MCF 10A (cell line): ENCODE measurements around the gene LMF1. TPM values are rescaled to one million over a fixed set of nuclear protein-coding genes. Genes with fewer than 3 reads are reported as not detected.

Experiments
- BruUV-seq: library from RNA; stranded (reverse); fragments of 400-500 nt; replicated peaks from 2 replicates; lab custom pipeline; 2021; lab: Mats Ljungman, UMichigan
- CTCF ChIA-PET: fragments of 300-600 bp; sonication (Branson Sonifier 250); formaldehyde crosslinking; extraction: SDS; loops from one replicate; lab custom pipeline; 2021; ENCODE audit warnings: antibody characterized with exemption, inconsistent platforms; lab: Yijun Ruan, JAX
- POLR2A ChIA-PET: fragments of 300-600, 350-650 bp; sonication (Branson Sonifier 250); formaldehyde crosslinking; extraction: SDS; loops from one replicate; lab custom pipeline; 2020; ENCODE audit warnings: antibody characterized with exemption, inconsistent platforms; lab: Yijun Ruan, JAX
- DNase-seq: peaks from one replicate; pipeline ENCODE4 v3.0.0-alpha.2; 2018; ENCODE audit not compliant: unreplicated experiment
- H3K27ac Mint-ChIP-seq: one replicate; pipeline ENCODE4 v1.8.0; 2022; ENCODE audit warnings: mild to moderate bottlenecking, low read depth, mixed read lengths; ENCODE audit not compliant: unreplicated experiment
- H3K27me3 Mint-ChIP-seq: one replicate; pipeline ENCODE4 v1.8.0; 2022; ENCODE audit warnings: mixed read lengths; ENCODE audit not compliant: insufficient read depth, unreplicated experiment
- H3K36me3 Mint-ChIP-seq: one replicate; pipeline ENCODE4 v1.8.0; 2022; ENCODE audit warnings: mild to moderate bottlenecking, moderate library complexity, mixed read lengths; ENCODE audit not compliant: insufficient read depth, unreplicated experiment
- H3K4me1 Mint-ChIP-seq: one replicate; pipeline ENCODE4 v1.8.0; 2022; ENCODE audit warnings: mixed read lengths; ENCODE audit not compliant: insufficient read depth, unreplicated experiment
- H3K4me3 Mint-ChIP-seq: one replicate; pipeline ENCODE4 v1.8.0; 2022; ENCODE audit warnings: mild to moderate bottlenecking, moderate library complexity, mixed read lengths; ENCODE audit not compliant: unreplicated experiment
- H3K9me3 Mint-ChIP-seq: one replicate; pipeline ENCODE4 v1.8.0; 2022; ENCODE audit warnings: mixed read lengths; ENCODE audit not compliant: unreplicated experiment
- CTCF ChIP-seq: fragments of 200-600 bp; IDR thresholded peaks from one replicate; pipeline ENCODE4 v1.8.0; 2022; ENCODE audit warnings: antibody characterized with exemption, mild to moderate bottlenecking; ENCODE audit not compliant: unreplicated experiment
- intact Hi-C: fragments of 100-400 bp; cut with micrococcal nuclease; formaldehyde crosslinking; loops from 2 replicates; pipeline ENCODE4 v1.14.1; 2022
- total RNA-seq: library from RNA; stranded (reverse); gene quantifications from 2 replicates; pipeline ENCODE4 v1.2.3, GENCODE V29; 2022

Gene LMF1
- total RNA-seq, 1 experiment from 2014 or later, result 9.9 TPM

GRCh38 chr16:1001096-1001495, 30.3 kb upstream of the LMF1 start:
- Mint-ChIP-seq H3K9me3 (no peaks in the 10 kb centered on the region), H3K36me3 (no peaks in the 10 kb centered on the region), H3K27ac (no peak overlapping the region), H3K4me3 (no peak overlapping the region), H3K27me3 (peaks cover 52% of the 10 kb centered on the region), H3K4me1 (no peaks in the 10 kb centered on the region)
- intact Hi-C loops, result no loop called here
- POLR2A ChIA-PET, result no interaction called here
- BruUV-seq, result no TSS peak
- CTCF ChIA-PET, result no interaction called here
- TF ChIP-seq CTCF, result no peak
- DNase-seq, result no peak

- Mint-ChIP-seq H3K9me3 (no peaks in the 10 kb centered on the region), H3K36me3 (no peaks in the 10 kb centered on the region), H3K4me3 (no peak overlapping the region), H3K27ac (no peak overlapping the region), H3K27me3 (peaks cover 52% of the 10 kb centered on the region), H3K4me1 (no peaks in the 10 kb centered on the region)
- POLR2A ChIA-PET, result interaction anchor here (1.2 kb wide), 1 partner anchor 29 kb away, joined by 3 read pairs; no protein-coding TSS in a partner anchor
- BruUV-seq, result no TSS peak
- TF ChIP-seq CTCF, result no peak
- intact Hi-C loops, result no loop called here
- CTCF ChIA-PET, result no interaction called here
- DNase-seq, result no peak
Observed at GRCh38 chr16:1000608-1001007, 29.8 kb upstream of the LMF1 start.

DNA sequence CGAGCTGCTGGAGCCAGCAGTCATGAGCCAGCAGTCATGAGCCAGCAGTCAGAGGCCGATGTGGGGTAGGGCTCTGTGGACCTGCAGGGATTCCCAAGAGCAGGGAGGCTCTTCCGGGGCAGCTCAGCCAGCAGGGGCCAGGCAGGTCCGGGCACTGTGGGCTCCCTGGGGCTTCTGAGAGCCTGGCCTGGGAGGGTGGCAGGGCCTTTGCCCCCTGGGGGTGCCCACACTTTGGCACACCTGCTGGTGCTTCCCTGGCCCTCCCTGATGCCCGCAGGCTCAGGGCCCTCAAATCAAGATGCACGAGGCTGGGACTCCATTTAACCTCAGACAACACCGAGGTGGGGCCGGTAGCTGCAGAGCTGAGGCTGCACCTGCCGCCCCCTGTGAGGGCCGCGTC, 28.9 kb upstream of the LMF1 start:
- ChIA-PET POLR2A (interaction anchor here (1.2 kb wide), 1 partner anchor 28 kb away, joined by 3 read pairs; no protein-coding TSS in a partner anchor), CTCF (interaction anchor here (0.6 kb wide), 1 partner anchor 682 kb away, joined by 3 read pairs; no protein-coding TSS in a partner anchor)
- H3K4me3 Mint-ChIP-seq, result no peak overlapping the region
- H3K9me3 Mint-ChIP-seq, result no peaks in the 10 kb centered on the region
- no peak overlapping the region for H3K27ac Mint-ChIP-seq
- no peaks in the 10 kb centered on the region for H3K4me1 Mint-ChIP-seq
- intact Hi-C loops, result no loop called here
- DNase-seq, result no peak
- BruUV-seq, result no TSS peak
- no peaks in the 10 kb centered on the region for H3K36me3 Mint-ChIP-seq
- peaks cover 53% of the 10 kb centered on the region for H3K27me3 Mint-ChIP-seq
- TF ChIP-seq CTCF, result no peak

GRCh38 chr16:998615-999014, 27.8 kb upstream of the LMF1 start:
- peaks cover 56% of the 10 kb centered on the region for H3K27me3 Mint-ChIP-seq
- H3K9me3 Mint-ChIP-seq, result no peaks in the 10 kb centered on the region
- CTCF ChIA-PET, result interaction anchor here (0.6 kb wide), 1 partner anchor 108 kb away, joined by 3 read pairs; no protein-coding TSS in a partner anchor
- no peaks in the 10 kb centered on the region for H3K36me3 Mint-ChIP-seq
- no peak for DNase-seq
- intact Hi-C loops, result no loop called here
- TF ChIP-seq CTCF, result no peak
- POLR2A ChIA-PET, result interaction anchor here (0.9 kb wide), 1 partner anchor 612 kb away, joined by 3 read pairs; no protein-coding TSS in a partner anchor
- no peak overlapping the region for H3K27ac Mint-ChIP-seq
- H3K4me3 Mint-ChIP-seq, result no peak overlapping the region
- no peaks in the 10 kb centered on the region for H3K4me1 Mint-ChIP-seq
- BruUV-seq, result no TSS peak
